OCI-LY1 (cell line): ENCODE measurements around the gene ZBTB47.

Source experiments
- H2AFZ ChIP-seq: fragments of 200-600 bp; sonication (generic), shearing (Covaris generic); 2 replicates; pipeline ENCODE4 v1.6.0; 2014; ENCODE audit warnings: antibody characterized with exemption, mild to moderate bottlenecking, low read length
- H3F3A ChIP-seq: fragments of 200-600 bp; sonication (generic), shearing (Covaris generic); 2 replicates; pipeline ENCODE4 v1.6.0; 2014; ENCODE audit warnings: mild to moderate bottlenecking, antibody characterized with exemption, low read length, moderate library complexity; ENCODE audit not compliant: insufficient read depth
- H3K27ac ChIP-seq: fragments of 200-600 bp; sonication (generic); 2 replicates; pipeline ENCODE4 v1.5.1; 2014; ENCODE audit warnings: low read length, mixed run types, mild to moderate bottlenecking, low read depth; ENCODE audit not compliant: poor library complexity, severe bottlenecking
- H3K27me3 ChIP-seq: fragments of 200-600 bp; sonication (generic); 2 replicates; pipeline ENCODE4 v1.6.0; 2014; ENCODE audit warnings: antibody characterized with exemption, mild to moderate bottlenecking, low read length, moderate library complexity; ENCODE audit not compliant: insufficient read depth
- H3K36me3 ChIP-seq: fragments of 200-600 bp; sonication (generic); 2 replicates; pipeline ENCODE4 v1.6.1; 2014; ENCODE audit warnings: mild to moderate bottlenecking, antibody characterized with exemption, low read length, moderate library complexity, mixed read lengths; ENCODE audit not compliant: insufficient read depth
- H3K4me1 ChIP-seq: fragments of 200-600 bp; sonication (generic); 2 replicates; pipeline ENCODE4 v1.5.1; 2014; ENCODE audit warnings: mild to moderate bottlenecking, low read length, moderate library complexity; ENCODE audit not compliant: insufficient read depth, severe bottlenecking
- H3K4me2 ChIP-seq: fragments of 200-600 bp; sonication (generic), shearing (Covaris generic); 2 replicates; pipeline ENCODE4 v1.6.1; 2014; ENCODE audit warnings: low read length
- H3K4me3 ChIP-seq: fragments of 200-600 bp; sonication (generic); 2 replicates; pipeline ENCODE4 v1.5.1; 2014; ENCODE audit warnings: low read length, low read depth, mild to moderate bottlenecking, mixed read lengths; ENCODE audit not compliant: poor library complexity, severe bottlenecking
- H3K79me2 ChIP-seq: fragments of 200-600 bp; shearing (Covaris generic); 2 replicates; pipeline ENCODE4 v1.6.1; 2016; ENCODE audit warnings: mixed run types, low read length, mixed read lengths; ENCODE audit not compliant: insufficient read depth
- H3K9ac ChIP-seq: fragments of 200-600 bp; sonication (generic), shearing (Covaris generic); 2 replicates; pipeline ENCODE4 v1.6.1; 2014; ENCODE audit warnings: mild to moderate bottlenecking, low read length, mixed read lengths
- H3K9me2 ChIP-seq: fragments of 200-600 bp; sonication (generic), shearing (Covaris generic); 2 replicates; pipeline ENCODE4 v1.6.1; 2014; ENCODE audit warnings: low read depth, mild to moderate bottlenecking, low read length, mixed read lengths
- H3K9me3 ChIP-seq: fragments of 200-600 bp; shearing (Covaris generic); 2 replicates; pipeline ENCODE4 v1.6.1; 2014; ENCODE audit warnings: low read length, mixed read lengths
- H4K20me1 ChIP-seq: fragments of 200-600 bp; sonication (generic), shearing (Covaris generic); 2 replicates; pipeline ENCODE4 v1.6.0; 2016; ENCODE audit warnings: mild to moderate bottlenecking, low read length; ENCODE audit not compliant: insufficient read depth
- EZH2 ChIP-seq: fragments of 200-600 bp; sonication (generic), shearing (Covaris generic); IDR thresholded peaks from 2 replicates; pipeline ENCODE4 v1.8.0; 2017; ENCODE audit warnings: borderline replicate concordance, mixed run types, mild to moderate bottlenecking, antibody characterized with exemption, low read length, moderate library complexity, mixed read lengths
- TF ChIP-seq, protein P1 (sequence below): fragments of 200-600 bp; sonication (generic), shearing (Covaris generic); IDR thresholded peaks from 2 replicates; pipeline ENCODE4 v1.5.1; 2017; ENCODE audit warnings: mild to moderate bottlenecking, antibody characterized with exemption, low read length, moderate library complexity, mixed read lengths

ZBTB47 gene

DNA sequence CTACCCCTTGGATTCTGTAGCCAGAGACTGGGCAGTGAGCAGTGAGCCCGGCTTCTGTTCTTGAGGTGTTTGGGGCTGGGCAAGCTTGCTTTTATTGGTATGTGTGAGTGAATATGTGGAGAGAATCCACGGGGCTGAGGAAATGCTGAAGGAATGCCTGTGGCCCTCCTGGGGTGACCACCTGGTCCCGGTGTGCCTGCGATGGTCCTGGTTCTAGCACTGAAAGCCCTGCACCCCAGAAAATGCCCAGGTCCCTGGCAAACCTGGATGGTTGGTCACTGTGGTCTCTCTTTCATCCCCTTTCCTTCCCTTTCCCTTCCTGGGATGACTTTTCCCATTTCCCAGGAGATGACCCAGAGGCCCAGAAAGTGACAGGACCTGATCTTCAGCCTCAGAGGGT is 4.2 kb downstream of the ZBTB47 start:
- Histone ChIP-seq H2AFZ (no peak overlapping the region), H3K36me3 (no peaks in the 10 kb centered on the region), H3K27ac (no peak overlapping the region), H3K4me3 (no peak overlapping the region), H3K27me3 (no peaks in the 10 kb centered on the region), H3K79me2 (no peaks in the 10 kb centered on the region), H3K9ac (no peak overlapping the region), H3K4me1 (peaks cover 3% of the 10 kb centered on the region), H3K9me2 (no peaks in the 10 kb centered on the region), H4K20me1 (no peaks in the 10 kb centered on the region), H3K9me3 (no peaks in the 10 kb centered on the region), H3F3A (no peaks in the 10 kb centered on the region), H3K4me2 (no peak overlapping the region)
- TF ChIP-seq, protein P1, sequence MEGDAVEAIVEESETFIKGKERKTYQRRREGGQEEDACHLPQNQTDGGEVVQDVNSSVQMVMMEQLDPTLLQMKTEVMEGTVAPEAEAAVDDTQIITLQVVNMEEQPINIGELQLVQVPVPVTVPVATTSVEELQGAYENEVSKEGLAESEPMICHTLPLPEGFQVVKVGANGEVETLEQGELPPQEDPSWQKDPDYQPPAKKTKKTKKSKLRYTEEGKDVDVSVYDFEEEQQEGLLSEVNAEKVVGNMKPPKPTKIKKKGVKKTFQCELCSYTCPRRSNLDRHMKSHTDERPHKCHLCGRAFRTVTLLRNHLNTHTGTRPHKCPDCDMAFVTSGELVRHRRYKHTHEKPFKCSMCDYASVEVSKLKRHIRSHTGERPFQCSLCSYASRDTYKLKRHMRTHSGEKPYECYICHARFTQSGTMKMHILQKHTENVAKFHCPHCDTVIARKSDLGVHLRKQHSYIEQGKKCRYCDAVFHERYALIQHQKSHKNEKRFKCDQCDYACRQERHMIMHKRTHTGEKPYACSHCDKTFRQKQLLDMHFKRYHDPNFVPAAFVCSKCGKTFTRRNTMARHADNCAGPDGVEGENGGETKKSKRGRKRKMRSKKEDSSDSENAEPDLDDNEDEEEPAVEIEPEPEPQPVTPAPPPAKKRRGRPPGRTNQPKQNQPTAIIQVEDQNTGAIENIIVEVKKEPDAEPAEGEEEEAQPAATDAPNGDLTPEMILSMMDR: no peak
- no peak for TF ChIP-seq EZH2

DNA sequence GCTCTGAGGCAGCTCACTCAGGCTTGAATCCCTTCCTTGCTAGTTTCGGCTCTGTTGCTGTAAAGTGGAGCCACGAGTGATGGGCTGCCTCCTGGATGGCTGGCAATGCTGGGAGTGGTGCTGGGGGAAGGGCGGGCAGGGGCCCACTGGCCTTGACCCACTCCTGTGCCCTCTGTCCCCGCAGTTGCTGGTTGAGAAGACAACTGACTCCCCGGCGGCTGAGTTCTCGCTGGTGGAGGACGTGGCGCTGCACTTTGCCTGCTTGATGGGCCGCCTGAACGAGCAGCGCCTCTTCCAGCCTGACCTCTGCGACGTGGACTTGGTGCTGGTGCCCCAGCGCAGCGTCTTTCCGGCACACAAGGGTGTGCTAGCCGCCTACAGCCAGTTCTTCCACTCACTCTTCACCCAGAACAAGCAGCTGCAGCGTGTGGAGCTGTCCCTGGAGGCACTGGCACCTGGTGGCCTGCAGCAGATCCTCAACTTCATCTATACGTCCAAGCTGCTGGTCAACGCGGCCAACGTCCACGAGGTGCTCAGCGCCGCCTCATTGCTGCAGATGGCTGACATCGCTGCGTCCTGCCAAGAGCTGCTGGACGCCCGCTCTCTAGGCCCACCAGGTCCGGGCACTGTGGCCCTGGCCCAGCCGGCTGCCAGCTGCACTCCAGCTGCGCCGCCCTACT is 4.7 kb downstream of the ZBTB47 start:
- H4K20me1 ChIP-seq: no peaks in the 10 kb centered on the region
- no peaks in the 10 kb centered on the region for H3K27me3 ChIP-seq
- no peak overlapping the region for H3K4me3 ChIP-seq
- H2AFZ ChIP-seq: no peak overlapping the region
- TF ChIP-seq EZH2: no peak
- TF ChIP-seq, protein P1: no peak
- H3K9ac ChIP-seq: no peak overlapping the region
- no peaks in the 10 kb centered on the region for H3K36me3 ChIP-seq
- H3K4me1 ChIP-seq: peaks cover 3% of the 10 kb centered on the region
- H3K4me2 ChIP-seq: no peak overlapping the region
- no peaks in the 10 kb centered on the region for H3K79me2 ChIP-seq
- H3K9me3 ChIP-seq: no peaks in the 10 kb centered on the region
- no peaks in the 10 kb centered on the region for H3F3A ChIP-seq
- no peak overlapping the region for H3K27ac ChIP-seq
- no peaks in the 10 kb centered on the region for H3K9me2 ChIP-seq

DNA sequence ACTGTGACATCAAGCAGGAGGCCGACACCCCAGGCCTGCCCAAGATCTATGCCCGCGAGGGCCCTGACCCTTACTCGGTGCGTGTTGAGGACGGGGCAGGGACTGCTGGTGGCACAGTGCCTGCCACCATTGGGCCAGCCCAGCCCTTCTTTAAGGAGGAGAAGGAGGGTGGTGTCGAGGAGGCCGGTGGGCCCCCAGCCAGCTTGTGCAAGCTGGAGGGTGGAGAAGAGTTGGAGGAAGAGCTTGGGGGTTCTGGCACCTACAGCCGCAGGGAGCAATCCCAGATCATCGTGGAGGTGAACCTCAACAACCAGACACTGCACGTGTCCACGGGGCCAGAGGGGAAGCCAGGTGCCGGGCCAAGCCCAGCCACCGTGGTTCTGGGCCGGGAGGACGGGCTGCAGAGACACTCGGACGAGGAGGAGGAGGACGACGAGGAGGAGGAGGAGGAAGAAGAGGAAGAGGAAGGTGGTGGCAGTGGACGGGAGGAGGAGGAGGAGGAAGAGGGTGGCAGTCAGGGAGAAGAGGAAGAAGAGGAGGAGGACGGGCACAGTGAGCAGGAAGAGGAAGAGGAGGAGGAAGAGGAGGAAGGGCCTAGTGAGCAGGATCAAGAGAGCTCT is 5.4 kb downstream of the ZBTB47 start:
- no peak overlapping the region for H2AFZ ChIP-seq
- no peak overlapping the region; the same call in 1 of the 2 replicates for H3K4me2 ChIP-seq
- no peaks in the 10 kb centered on the region for H3K9me3 ChIP-seq
- no peak overlapping the region for H3K9ac ChIP-seq
- H3K9me2 ChIP-seq: no peaks in the 10 kb centered on the region
- TF ChIP-seq EZH2: no peak
- TF ChIP-seq, protein P1: no peak
- H3K36me3 ChIP-seq: no peaks in the 10 kb centered on the region
- H3K79me2 ChIP-seq: no peaks in the 10 kb centered on the region
- peaks cover 7% of the 10 kb centered on the region for H3K4me1 ChIP-seq
- no peaks in the 10 kb centered on the region for H4K20me1 ChIP-seq
- no peak overlapping the region for H3K27ac ChIP-seq
- H3K27me3 ChIP-seq: no peaks in the 10 kb centered on the region
- H3K4me3 ChIP-seq: no peak overlapping the region
- no peaks in the 10 kb centered on the region for H3F3A ChIP-seq
